GM12872 (cell line): Measurements from ENCODE around the gene ADGB.

ENCODE experiments used
- TF ChIP-seq, protein P1 (sequence below): IDR thresholded peaks from 3 replicates; pipeline ENCODE4 v1.5.1; 2011; ENCODE audit warnings: low read depth, mild to moderate bottlenecking, low read length, moderate library complexity; ENCODE audit not compliant: insufficient read depth

The ADGB gene

DNA sequence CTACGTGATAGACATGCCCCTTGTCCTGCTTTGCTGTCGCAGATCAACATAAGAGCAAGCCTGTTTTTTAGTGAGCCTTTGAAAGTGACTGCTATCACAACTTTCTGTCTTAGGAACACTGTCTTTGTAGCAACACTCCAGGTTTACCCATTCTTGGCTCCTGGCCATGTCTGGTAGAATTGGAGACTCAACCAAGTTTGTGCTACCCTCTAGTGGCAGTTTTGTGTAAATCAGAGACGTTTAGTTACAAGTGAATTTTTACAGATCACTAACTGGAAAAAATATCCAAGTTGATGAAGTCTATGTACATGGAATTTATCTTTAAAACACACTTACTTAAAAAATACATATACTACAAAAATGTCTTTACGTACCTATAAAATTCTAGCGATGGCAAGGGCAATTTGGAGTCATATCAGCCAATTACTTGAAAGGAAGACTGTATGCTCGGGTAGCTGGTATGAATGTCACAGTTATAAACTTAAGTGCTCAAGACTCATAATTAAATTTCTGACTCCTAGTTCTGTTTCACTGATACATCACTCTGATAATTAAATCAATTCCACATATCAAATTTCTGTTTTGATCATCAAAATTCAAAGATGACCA lies 101.4 kb downstream of the ADGB start:
- TF ChIP-seq, protein P1, sequence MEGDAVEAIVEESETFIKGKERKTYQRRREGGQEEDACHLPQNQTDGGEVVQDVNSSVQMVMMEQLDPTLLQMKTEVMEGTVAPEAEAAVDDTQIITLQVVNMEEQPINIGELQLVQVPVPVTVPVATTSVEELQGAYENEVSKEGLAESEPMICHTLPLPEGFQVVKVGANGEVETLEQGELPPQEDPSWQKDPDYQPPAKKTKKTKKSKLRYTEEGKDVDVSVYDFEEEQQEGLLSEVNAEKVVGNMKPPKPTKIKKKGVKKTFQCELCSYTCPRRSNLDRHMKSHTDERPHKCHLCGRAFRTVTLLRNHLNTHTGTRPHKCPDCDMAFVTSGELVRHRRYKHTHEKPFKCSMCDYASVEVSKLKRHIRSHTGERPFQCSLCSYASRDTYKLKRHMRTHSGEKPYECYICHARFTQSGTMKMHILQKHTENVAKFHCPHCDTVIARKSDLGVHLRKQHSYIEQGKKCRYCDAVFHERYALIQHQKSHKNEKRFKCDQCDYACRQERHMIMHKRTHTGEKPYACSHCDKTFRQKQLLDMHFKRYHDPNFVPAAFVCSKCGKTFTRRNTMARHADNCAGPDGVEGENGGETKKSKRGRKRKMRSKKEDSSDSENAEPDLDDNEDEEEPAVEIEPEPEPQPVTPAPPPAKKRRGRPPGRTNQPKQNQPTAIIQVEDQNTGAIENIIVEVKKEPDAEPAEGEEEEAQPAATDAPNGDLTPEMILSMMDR = peak; percentile 66; the same call in 2 of the 3 replicates

DNA sequence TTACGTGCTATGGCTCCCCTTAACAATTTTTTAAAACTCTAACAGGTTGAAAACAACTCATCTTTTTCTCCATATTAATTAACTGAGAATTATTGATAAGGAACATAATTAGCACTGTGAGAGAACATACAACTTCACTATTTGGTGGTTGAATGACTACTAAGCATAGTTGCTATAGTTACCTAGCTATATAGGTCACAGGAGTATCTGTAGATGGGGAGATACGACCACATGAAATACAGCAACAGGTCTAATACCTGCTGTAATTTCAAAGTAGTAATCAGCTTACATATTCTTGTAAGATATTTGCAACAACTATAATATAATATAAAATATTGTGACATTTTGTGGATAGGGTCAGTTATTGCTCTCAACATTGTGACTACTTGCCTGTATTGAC lies 102.9 kb downstream of the ADGB start:
- TF ChIP-seq, protein P1 = no peak

GRCh38 chr6:146709036-146709622 lies 110.4 kb downstream of the ADGB start:
- TF ChIP-seq, protein P1 = no peak

DNA sequence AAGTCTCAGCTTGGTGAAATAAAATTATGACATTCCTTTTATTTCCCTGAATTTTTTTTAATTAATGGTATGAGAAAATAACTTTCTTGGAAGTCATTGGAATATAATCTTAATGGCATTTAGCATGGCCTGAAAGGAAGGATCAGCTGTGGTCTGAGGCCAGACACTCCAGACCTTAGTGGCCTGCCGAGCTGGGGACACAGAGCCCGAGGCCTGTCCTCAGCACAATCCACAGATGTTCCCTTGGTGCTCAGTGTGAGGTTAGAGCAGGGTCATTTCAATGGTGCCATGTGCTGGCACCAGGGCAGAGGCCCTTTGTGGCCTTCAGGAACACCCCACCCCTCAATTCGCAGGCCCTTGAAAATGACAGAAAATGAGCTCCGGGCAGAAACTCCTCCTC lies 120.6 kb downstream of the ADGB start:
- TF ChIP-seq, protein P1 = no peak

- TF ChIP-seq, protein P1 = no peak
These were observed 140.9 kb downstream of the ADGB start for GRCh38 chr6:146739696-146740095.

GRCh38 chr6:146741609-146742008 lies 142.8 kb downstream of the ADGB start:
- TF ChIP-seq, protein P1 = no peak

GRCh38 chr6:146753306-146753705 lies 154.5 kb downstream of the ADGB start:
- TF ChIP-seq, protein P1 = no peak
